Stimulated activated naive CD8-positive, alpha-beta T cell treated with anti-CD3 and anti-CD28 coated beads, Interleukin-15, Interleukin-2, amounts not matched to agents 100 ng/mL and 50 ng/mL, for 24 hours (primary cell): ENCODE results near the gene COA1.
A peak's percentile ranks its signal among the peaks of the same experiment; 100 is the strongest.

Experiments
- H3K27ac Mint-ChIP-seq: one replicate; pipeline ENCODE4 v1.8.0; 2021; ENCODE audit warnings: mild to moderate bottlenecking, mixed read lengths
- H3K27me3 Mint-ChIP-seq: one replicate; pipeline ENCODE4 v1.8.0; 2021; ENCODE audit warnings: mixed read lengths
- H3K36me3 Mint-ChIP-seq: one replicate; pipeline ENCODE4 v1.8.0; 2021; ENCODE audit warnings: low read depth, mixed read lengths
- H3K4me1 Mint-ChIP-seq: one replicate; pipeline ENCODE4 v1.8.0; 2021; ENCODE audit warnings: low read depth, mixed read lengths
- H3K4me3 Mint-ChIP-seq: one replicate; pipeline ENCODE4 v1.8.0; 2021; ENCODE audit warnings: mild to moderate bottlenecking, mixed read lengths
- H3K9me3 Mint-ChIP-seq: one replicate; pipeline ENCODE4 v1.8.0; 2021; ENCODE audit warnings: mixed read lengths

Gene COA1

DNA sequence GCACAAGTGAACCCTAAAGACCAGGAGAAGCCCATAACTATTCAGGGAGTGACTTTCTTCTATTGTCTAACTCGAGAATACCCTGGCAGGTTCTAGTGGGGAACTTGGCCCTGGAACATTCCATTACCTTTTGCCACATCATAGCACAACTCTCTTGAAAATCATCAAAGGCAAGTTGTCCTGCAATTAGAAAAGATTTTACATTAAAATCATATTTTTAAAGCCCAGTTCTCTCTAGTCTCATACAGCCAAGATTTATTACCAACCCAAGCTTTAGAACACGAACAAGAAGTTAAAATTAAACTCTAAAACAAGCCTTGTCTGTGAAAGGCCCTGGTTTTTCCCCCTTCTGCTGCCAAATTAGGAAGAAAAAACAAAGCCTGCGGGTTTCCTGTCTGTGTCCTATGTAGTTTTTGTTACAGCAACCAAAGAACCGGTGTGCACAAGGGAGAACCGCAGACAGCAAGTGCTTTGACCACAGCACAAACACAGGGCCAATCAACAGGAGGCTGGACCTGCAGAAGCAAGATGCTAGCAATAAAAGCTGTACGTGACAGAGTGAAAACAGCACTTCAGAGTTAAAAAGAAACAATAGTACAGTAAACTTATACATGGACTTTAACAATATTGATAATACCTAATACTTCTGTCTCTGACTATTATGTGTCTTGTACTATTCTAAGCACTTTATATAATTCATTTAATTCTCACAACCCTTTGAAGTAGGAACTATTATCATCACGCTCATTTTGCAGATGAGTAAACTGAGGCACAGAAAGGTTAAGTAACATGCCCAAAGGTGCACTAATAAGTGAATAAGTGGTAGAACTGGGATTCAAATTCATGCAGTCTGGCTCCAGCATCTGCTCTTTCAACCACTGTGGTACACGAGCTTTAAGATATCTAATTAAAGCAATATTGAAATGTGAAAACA is 80.6 kb downstream of the COA1 start:
- Mint-ChIP-seq H3K36me3 (peaks cover 57% of the 10 kb centered on the region), H3K4me1 (peaks cover 99% of the 10 kb centered on the region), H3K27ac (peak overlapping the region; percentile 100), H3K9me3 (no peaks in the 10 kb centered on the region), H3K4me3 (peak overlapping the region; percentile 85), H3K27me3 (no peaks in the 10 kb centered on the region)

DNA sequence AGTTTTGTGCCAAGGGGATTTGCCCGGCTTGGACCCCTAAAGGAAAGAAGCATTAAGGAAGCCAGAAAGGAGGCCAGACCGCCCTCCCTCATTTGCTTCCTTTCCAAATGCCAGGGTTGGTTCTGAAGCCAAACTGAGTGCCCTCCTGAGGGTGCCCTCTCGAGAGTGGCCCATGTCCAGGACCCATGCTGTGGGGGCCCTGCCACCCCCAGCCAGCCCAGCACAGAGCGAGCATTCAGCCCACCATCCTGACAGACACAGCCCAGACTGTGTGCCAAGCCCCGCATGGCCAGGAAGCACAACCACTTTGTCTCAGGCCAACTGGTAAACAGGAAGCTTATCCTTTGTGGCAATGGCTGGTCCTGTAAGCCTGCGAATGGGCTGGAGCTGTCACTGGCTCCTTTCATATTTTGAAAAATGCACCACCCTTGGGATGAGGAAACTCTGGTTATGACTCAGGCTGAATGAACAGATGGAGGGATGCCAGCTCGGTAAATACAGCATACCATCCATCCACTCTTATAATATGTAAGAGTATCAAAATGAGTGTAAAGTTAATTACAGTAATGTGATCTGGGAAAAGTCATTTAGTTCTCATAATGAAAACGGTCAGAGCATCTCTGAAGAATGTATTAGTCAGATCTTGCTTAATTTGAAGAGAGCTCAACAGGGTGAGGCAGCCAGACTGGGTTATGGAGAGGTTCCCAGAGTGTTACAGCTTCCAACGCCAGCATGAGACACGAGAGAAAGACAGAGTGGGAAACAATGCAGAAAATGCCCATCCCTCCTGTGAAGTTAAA is 81.5 kb downstream of the COA1 start:
- Mint-ChIP-seq H3K4me1 (peaks cover 98% of the 10 kb centered on the region), H3K36me3 (peaks cover 63% of the 10 kb centered on the region)

GRCh38 chr7:43647339-43647672 is 82.0 kb downstream of the COA1 start:
- H3K4me3 Mint-ChIP-seq, result peak overlapping the region; percentile 85
- peaks cover 98% of the 10 kb centered on the region for H3K4me1 Mint-ChIP-seq
- no peaks in the 10 kb centered on the region for H3K27me3 Mint-ChIP-seq
- H3K9me3 Mint-ChIP-seq, result no peaks in the 10 kb centered on the region
- H3K27ac Mint-ChIP-seq, result peak overlapping the region; percentile 100
- H3K36me3 Mint-ChIP-seq, result peaks cover 65% of the 10 kb centered on the region

More for the DNA sequence above, 81.5 kb downstream of the COA1 start:
- Mint-ChIP-seq H3K27me3 (no peaks in the 10 kb centered on the region), H3K9me3 (no peaks in the 10 kb centered on the region), H3K27ac (peak overlapping the region; percentile 100), H3K4me3 (peak overlapping the region; percentile 85)

- Mint-ChIP-seq H3K9me3 (no peaks in the 10 kb centered on the region), H3K27me3 (no peaks in the 10 kb centered on the region), H3K27ac (peak overlapping the region; percentile 100), H3K4me3 (peak overlapping the region; percentile 85), H3K4me1 (peaks cover 98% of the 10 kb centered on the region), H3K36me3 (peaks cover 62% of the 10 kb centered on the region)
Measured at GRCh38 chr7:43646603-43647338, 82.6 kb downstream of the COA1 start.

DNA sequence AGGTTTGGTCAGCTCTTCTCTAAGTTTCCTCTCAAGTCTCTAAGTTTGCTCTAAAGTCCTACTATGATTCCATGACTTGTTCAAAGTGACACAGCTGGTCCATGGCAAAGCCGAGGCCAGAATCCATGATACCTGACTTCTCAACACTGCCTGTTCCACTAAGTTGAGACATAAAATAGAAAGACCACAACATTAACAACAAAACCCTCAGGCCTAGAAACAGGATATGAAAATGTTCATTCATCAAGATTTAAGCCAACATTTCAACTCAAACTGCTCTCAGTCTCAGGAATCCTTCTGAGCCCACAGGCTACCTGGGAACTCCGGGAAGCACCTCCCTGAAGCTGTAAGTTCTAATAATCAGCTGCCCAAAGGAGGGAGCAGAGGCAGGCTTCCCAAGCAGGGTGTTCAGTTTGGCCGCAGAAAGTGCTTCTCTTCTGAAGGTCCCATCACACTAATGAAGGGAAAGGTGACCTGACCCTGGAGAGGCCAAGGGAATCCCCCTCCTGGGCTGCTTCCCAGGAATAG is 83.6 kb downstream of the COA1 start:
- Mint-ChIP-seq H3K4me1 (peaks cover 96% of the 10 kb centered on the region), H3K9me3 (no peaks in the 10 kb centered on the region), H3K27me3 (no peaks in the 10 kb centered on the region), H3K27ac (peak overlapping the region; percentile 100), H3K4me3 (peak overlapping the region; percentile 85), H3K36me3 (peaks cover 64% of the 10 kb centered on the region)

DNA sequence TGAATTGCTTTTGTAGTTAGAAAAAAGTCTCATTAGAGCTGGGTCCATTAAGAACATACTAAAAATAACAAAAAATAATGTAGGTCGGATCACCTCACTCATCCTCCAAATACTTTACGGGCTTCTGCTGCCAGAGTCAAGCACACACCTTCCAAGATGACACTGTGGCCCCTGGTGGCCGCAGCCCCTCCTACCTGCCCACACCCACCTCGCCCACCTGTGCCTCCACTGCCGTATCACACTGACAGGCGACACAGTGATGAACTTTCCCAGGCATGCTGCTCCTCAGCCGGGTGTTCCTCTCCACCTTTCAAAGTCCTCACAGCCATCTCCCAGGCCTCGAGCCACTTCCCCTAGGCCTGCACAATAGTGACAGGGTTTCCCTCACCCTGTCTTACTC is 85.5 kb downstream of the COA1 start:
- H3K4me3 Mint-ChIP-seq, result peak overlapping the region; percentile 0
- no peaks in the 10 kb centered on the region for H3K9me3 Mint-ChIP-seq
- H3K27me3 Mint-ChIP-seq, result no peaks in the 10 kb centered on the region
- H3K27ac Mint-ChIP-seq, result peak overlapping the region; percentile 72
- H3K4me1 Mint-ChIP-seq, result peaks cover 95% of the 10 kb centered on the region
- H3K36me3 Mint-ChIP-seq, result peaks cover 77% of the 10 kb centered on the region

DNA sequence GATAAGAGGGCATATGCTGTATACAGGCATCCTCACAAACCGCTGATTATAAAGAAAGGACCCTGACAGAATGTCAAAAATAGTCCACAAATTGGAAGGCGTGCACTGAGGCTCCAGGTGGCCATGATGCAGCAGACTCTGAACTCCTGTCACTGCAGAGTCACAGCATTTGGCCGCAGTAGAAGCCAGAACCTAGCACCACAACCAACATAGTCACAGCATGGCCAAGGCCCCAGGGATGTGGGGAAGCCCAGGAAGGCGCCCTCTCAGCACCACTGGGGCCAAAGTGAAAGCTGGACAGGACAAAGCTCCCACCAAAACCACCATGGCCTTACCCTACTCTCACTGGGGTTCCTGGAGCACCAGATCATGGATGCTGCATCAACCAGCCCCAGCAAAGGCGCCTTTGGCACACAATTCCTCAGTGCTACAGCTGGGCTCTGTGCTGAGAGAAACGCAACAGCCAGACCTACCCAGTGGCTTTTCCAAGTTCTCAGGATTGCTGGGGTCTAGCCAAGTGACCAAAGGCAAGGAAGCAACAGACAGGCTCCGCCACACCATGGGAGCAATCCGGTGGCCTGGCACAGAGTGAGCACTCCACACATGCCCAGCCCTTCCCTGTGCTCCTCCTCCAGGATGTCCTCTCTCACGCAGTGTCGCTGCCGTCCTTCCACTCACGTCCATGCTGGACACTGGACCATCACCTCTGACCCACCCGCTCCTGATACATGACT is 86.3 kb downstream of the COA1 start:
- Mint-ChIP-seq H3K27me3 (no peaks in the 10 kb centered on the region), H3K36me3 (peaks cover 85% of the 10 kb centered on the region), H3K4me1 (peaks cover 93% of the 10 kb centered on the region), H3K9me3 (no peaks in the 10 kb centered on the region), H3K4me3 (peak overlapping the region; percentile 0), H3K27ac (peak overlapping the region; percentile 72)

DNA sequence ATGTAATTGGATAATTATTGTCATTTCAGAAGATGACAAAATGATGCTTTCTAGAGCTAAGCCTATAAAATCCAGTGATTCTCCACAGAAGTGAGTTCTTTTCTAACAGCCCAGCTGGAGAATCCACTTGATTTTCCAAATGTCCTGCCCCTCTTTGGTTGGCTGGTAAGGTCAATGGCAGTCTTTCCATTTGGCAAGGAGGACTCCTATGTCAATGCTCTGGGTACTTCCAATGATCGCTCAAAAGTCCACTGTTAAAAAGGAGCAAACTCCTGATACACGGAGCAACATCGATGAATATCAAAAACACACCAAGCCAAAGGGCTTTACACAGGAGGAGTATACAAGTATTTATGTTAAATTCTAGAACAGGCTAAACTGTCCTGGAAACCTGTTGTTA is 88.6 kb downstream of the COA1 start:
- no peak overlapping the region for H3K4me3 Mint-ChIP-seq
- H3K36me3 Mint-ChIP-seq, result peaks cover 92% of the 10 kb centered on the region
- no peaks in the 10 kb centered on the region for H3K9me3 Mint-ChIP-seq
- peak overlapping the region; percentile 43 for H3K27ac Mint-ChIP-seq
- peaks cover 93% of the 10 kb centered on the region for H3K4me1 Mint-ChIP-seq
- no peaks in the 10 kb centered on the region for H3K27me3 Mint-ChIP-seq

DNA sequence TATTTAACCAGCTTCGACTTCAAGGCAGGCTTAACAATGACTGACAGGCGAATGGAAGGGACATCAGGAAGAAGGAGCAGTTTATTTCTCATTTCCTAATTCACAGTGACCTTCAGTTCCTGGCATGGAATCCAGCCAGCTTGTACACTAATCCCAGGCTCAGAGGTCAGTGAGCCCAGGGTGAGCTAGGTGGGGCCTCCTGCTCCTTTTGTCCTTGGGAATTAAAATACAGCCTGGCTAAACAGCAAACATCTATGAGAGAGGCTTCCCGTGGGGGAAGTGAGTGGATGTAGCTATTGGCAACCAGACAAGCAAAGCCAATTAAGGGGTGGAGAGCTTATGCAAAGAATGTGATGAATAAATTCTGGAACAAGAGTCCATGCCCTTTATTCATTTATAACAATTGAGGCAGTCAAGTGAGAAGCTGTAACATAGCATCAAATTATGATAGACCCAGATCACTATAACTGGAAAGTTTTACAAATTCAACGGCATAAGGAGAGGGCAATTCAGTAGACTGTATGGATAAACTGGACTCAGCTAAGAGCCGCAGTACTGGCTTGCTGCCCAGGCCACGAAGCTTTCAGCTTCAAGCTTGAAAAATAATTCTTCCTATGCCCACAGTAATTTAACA is 89.3 kb downstream of the COA1 start:
- Mint-ChIP-seq H3K9me3 (no peaks in the 10 kb centered on the region), H3K4me3 (no peak overlapping the region), H3K27ac (peak overlapping the region; percentile 69), H3K4me1 (peaks cover 91% of the 10 kb centered on the region), H3K27me3 (no peaks in the 10 kb centered on the region), H3K36me3 (peaks cover 92% of the 10 kb centered on the region)

DNA sequence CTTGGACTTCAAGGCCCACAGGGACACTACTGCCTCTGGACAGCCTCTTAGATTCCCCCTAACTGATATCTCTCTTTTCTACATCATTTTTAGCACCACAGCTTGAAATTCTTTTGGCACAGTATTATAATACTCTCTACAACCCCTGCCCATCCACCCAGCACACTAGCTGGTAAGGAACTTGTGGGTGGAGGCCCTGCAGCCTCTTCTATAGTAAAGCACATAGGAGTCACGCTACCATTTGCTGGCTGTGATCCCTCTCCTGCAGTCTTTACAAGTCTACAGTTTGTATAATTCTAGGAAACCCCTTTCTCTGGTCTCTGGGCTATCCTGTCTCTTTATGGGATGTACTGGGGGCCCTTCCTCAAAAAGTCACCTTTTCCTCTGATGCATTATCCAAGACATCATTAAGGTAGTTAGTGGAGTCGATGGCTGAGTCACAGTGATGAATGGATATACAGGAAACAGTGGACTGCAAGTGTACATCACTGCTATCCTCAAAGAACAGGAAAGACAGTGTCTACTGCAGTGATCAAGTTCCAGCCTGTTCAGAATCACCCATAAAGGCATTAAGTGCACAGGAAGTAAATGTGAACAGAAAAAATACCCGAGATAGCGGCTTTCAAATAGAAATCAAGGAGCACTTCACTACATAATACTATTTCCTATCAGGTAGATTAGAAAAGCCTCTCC is 92.1 kb downstream of the COA1 start:
- H3K9me3 Mint-ChIP-seq, result no peaks in the 10 kb centered on the region
- H3K4me1 Mint-ChIP-seq, result peaks cover 88% of the 10 kb centered on the region
- H3K4me3 Mint-ChIP-seq, result no peak overlapping the region
- peak overlapping the region; percentile 88 for H3K27ac Mint-ChIP-seq
- peaks cover 92% of the 10 kb centered on the region for H3K36me3 Mint-ChIP-seq
- H3K27me3 Mint-ChIP-seq, result no peaks in the 10 kb centered on the region

DNA sequence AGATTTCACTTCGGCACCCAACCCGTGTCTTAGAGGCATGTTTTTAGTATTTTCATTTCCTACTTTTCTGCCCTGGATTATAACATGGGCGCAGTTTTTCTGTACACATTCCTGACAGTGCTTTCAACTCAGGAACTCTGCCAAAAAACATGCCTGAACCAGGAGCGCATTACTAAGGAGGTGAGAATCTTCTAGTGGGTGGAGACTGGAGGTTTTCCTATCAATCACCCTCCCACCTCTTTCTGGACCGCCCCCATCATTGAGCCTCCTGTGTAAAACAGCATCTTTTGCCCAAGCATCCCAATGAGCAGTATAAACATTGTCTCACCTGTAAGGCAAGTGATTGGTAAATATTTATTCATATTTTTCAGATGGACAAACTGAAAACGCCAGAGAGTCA is 93.2 kb downstream of the COA1 start:
- peak overlapping the region; percentile 88 for H3K27ac Mint-ChIP-seq
- H3K27me3 Mint-ChIP-seq, result no peaks in the 10 kb centered on the region
- H3K4me1 Mint-ChIP-seq, result peaks cover 90% of the 10 kb centered on the region
- no peak overlapping the region for H3K4me3 Mint-ChIP-seq
- peaks cover 97% of the 10 kb centered on the region for H3K36me3 Mint-ChIP-seq
- H3K9me3 Mint-ChIP-seq, result no peaks in the 10 kb centered on the region

DNA sequence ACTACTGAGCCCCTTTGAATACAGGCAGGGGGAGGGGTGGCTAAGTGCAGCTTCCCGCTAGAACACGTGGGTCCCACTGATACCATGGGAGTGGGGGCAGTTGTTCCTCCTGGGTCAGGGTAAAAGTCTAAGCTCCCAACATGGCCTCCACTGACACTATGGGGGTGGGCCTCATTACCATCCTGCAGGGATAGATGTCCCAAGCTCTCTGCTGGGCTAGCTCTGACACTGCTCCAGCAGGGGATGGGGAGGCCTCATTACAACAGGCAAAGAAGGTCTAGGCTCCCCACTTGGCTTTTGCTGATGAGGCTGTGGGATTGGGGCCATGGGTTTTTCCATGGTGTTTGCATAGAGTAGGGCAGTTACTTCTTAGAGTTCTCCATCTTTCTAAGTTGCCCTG is 94.9 kb downstream of the COA1 start:
- H3K4me1 Mint-ChIP-seq, result peaks cover 83% of the 10 kb centered on the region
- peak overlapping the region; percentile 72 for H3K27ac Mint-ChIP-seq
- no peaks in the 10 kb centered on the region for H3K9me3 Mint-ChIP-seq
- no peaks in the 10 kb centered on the region for H3K27me3 Mint-ChIP-seq
- peaks cover 91% of the 10 kb centered on the region for H3K36me3 Mint-ChIP-seq
- H3K4me3 Mint-ChIP-seq, result no peak overlapping the region

GRCh38 chr7:43632746-43633145 is 96.6 kb downstream of the COA1 start:
- peaks cover 90% of the 10 kb centered on the region for H3K36me3 Mint-ChIP-seq
- H3K9me3 Mint-ChIP-seq, result no peaks in the 10 kb centered on the region
- no peak overlapping the region for H3K4me3 Mint-ChIP-seq
- H3K4me1 Mint-ChIP-seq, result peaks cover 69% of the 10 kb centered on the region
- H3K27me3 Mint-ChIP-seq, result no peaks in the 10 kb centered on the region
- peak overlapping the region; percentile 92 for H3K27ac Mint-ChIP-seq
